OCI-LY7 (cell line): ENCODE results near the gene MARCHF6. TPM values are rescaled to one million over a fixed set of nuclear protein-coding genes. Genes with fewer than 3 reads are reported as not detected.

Source experiments
- BruUV-seq: library from RNA; stranded (reverse); fragments of 400-500 nt; replicated peaks from 2 replicates; lab custom pipeline; 2021; lab: Mats Ljungman, UMichigan
- CTCF ChIA-PET: fragments of 300-600 bp; sonication (Branson Sonifier 250); formaldehyde crosslinking; loops from one replicate; lab custom pipeline; 2022; ENCODE audit warnings: antibody characterized with exemption; ENCODE audit not compliant: unreplicated experiment; lab: Charles Lee
- POLR2A ChIA-PET: fragments of 300-600 bp; sonication (Branson Sonifier 250); formaldehyde crosslinking; loops from one replicate; lab custom pipeline; 2022; ENCODE audit warnings: antibody characterized with exemption; lab: Charles Lee
- DNase-seq: peaks from one replicate; pipeline ENCODE4 v3.0.0-alpha.2; 2015; ENCODE audit warnings: low spot score
- H2AFZ ChIP-seq: fragments of 200-600 bp; sonication (generic), shearing (Covaris generic); 2 replicates; pipeline ENCODE4 v1.6.1; 2014; ENCODE audit warnings: mild to moderate bottlenecking, antibody characterized with exemption, low read length, moderate library complexity
- H3K27ac ChIP-seq: fragments of 200-600 bp; sonication (generic); 2 replicates; pipeline ENCODE4 v1.5.1; 2014; ENCODE audit warnings: mixed run types, low read depth, mild to moderate bottlenecking, moderate library complexity, low read length, inconsistent platforms; ENCODE audit not compliant: poor library complexity, severe bottlenecking
- H3K36me3 ChIP-seq: fragments of 200-600 bp; sonication (generic); 2 replicates; pipeline ENCODE4 v1.6.1; 2014; ENCODE audit warnings: mild to moderate bottlenecking, antibody characterized with exemption, low read length, moderate library complexity, mixed read lengths; ENCODE audit not compliant: insufficient read depth
- H3K4me1 ChIP-seq: fragments of 200-600 bp; sonication (generic); 2 replicates; pipeline ENCODE4 v1.5.1; 2014; ENCODE audit warnings: mild to moderate bottlenecking, low read length; ENCODE audit not compliant: insufficient read depth, poor library complexity, severe bottlenecking
- H3K4me2 ChIP-seq: fragments of 200-600 bp; sonication (generic); 2 replicates; pipeline ENCODE4 v1.6.1; 2014; ENCODE audit warnings: mild to moderate bottlenecking, low read length
- H3K4me3 ChIP-seq: fragments of 200-600 bp; sonication (generic); 2 replicates; pipeline ENCODE4 v1.5.1; 2014; ENCODE audit warnings: mild to moderate bottlenecking, low read depth, low read length; ENCODE audit not compliant: poor library complexity, severe bottlenecking
- H3K79me2 ChIP-seq: fragments of 200-600 bp; sonication (generic); 2 replicates; pipeline ENCODE4 v1.6.1; 2016; ENCODE audit warnings: low read depth, mild to moderate bottlenecking, low read length, moderate library complexity, mixed read lengths; ENCODE audit not compliant: insufficient read depth
- H3K9me2 ChIP-seq: fragments of 200-600 bp; sonication (generic); 2 replicates; pipeline ENCODE4 v1.6.1; 2016; ENCODE audit warnings: mild to moderate bottlenecking, low read length, mixed read lengths; ENCODE audit not compliant: insufficient read depth
- H3K9me3 ChIP-seq: fragments of 200-600 bp; sonication (generic); 2 replicates; pipeline ENCODE4 v1.6.1; 2014; ENCODE audit warnings: mild to moderate bottlenecking, mixed run types, low read length, mixed read lengths
- H4K20me1 ChIP-seq: fragments of 200-600 bp; sonication (generic); 2 replicates; pipeline ENCODE4 v1.6.1; 2014; ENCODE audit warnings: mild to moderate bottlenecking, antibody characterized with exemption, low read length, moderate library complexity, mixed read lengths; ENCODE audit not compliant: insufficient read depth
- CTCF ChIP-seq: fragments of 200-600 bp; sonication (generic); conservative IDR thresholded peaks from 2 replicates; pipeline ENCODE4 v1.5.1; 2014; ENCODE audit warnings: mild to moderate bottlenecking, antibody characterized with exemption, low read length, moderate library complexity, mixed read lengths
- EZH2phosphoT487 ChIP-seq: fragments of 200-600 bp; sonication (generic); IDR thresholded peaks from 2 replicates; pipeline ENCODE4 v1.6.1; 2018; ENCODE audit warnings: low read depth, borderline replicate concordance, mild to moderate bottlenecking, mixed run types, antibody characterized with exemption, low read length, moderate library complexity, mixed read lengths
- intact Hi-C: fragments of 100-400 bp; cut with micrococcal nuclease; formaldehyde crosslinking; loops from one replicate; pipeline ENCODE4 v1.10.0; 2022; ENCODE audit not compliant: unreplicated experiment
- total RNA-seq, 2 experiments: library from RNA; depleted of rRNA in 1 of 2; stranded (reverse); fragments of >200 nt in 1 of 2; shearing (Covaris generic) in 1 of 2; gene quantifications; 2 replicates each; pipeline ENCODE4 v1.2.3, GENCODE V29; 2014 to 2022

Gene MARCHF6
- total RNA-seq, 2 experiments from 2014 or later = 113 to 118 TPM

- no peaks in the 10 kb centered on the region for H3K36me3 ChIP-seq
- no peak overlapping the region for H3K27ac ChIP-seq
- no peaks in the 10 kb centered on the region for H3K79me2 ChIP-seq
- TF ChIP-seq EZH2phosphoT487 (no peak), CTCF (no peak)
- no peak overlapping the region for H2AFZ ChIP-seq
- no peaks in the 10 kb centered on the region for H4K20me1 ChIP-seq
- BruUV-seq = no TSS peak
- CTCF ChIA-PET = no interaction called here
- H3K9me3 ChIP-seq = no peaks in the 10 kb centered on the region
- POLR2A ChIA-PET = interaction anchor here (1.3 kb wide), 1 partner anchor 11 kb away, joined by 3 read pairs; no protein-coding TSS in a partner anchor
- DNase-seq = no peak
- no peaks in the 10 kb centered on the region for H3K4me1 ChIP-seq
- no peaks in the 10 kb centered on the region for H3K9me2 ChIP-seq
- intact Hi-C loops = no loop called here
- no peak overlapping the region for H3K4me2 ChIP-seq
- no peak overlapping the region for H3K4me3 ChIP-seq
Measured at GRCh38 chr5:10315201-10315600, 38.3 kb upstream of the MARCHF6 start.

- H3K79me2 ChIP-seq = no peaks in the 10 kb centered on the region
- ChIA-PET CTCF (interaction anchor here (0.5 kb wide), 1 partner anchor 329 kb away, joined by 3 read pairs; no protein-coding TSS in a partner anchor), POLR2A (no interaction called here)
- no peak overlapping the region for H3K27ac ChIP-seq
- H3K36me3 ChIP-seq = no peaks in the 10 kb centered on the region
- BruUV-seq = no TSS peak
- no peak overlapping the region for H3K4me2 ChIP-seq
- DNase-seq = no peak
- H2AFZ ChIP-seq = no peak overlapping the region
- H3K4me1 ChIP-seq = no peaks in the 10 kb centered on the region
- no peaks in the 10 kb centered on the region for H3K9me3 ChIP-seq
- TF ChIP-seq CTCF = no peak
- no peak for TF ChIP-seq EZH2phosphoT487
- H4K20me1 ChIP-seq = no peaks in the 10 kb centered on the region
- no peaks in the 10 kb centered on the region for H3K9me2 ChIP-seq
- no peak overlapping the region for H3K4me3 ChIP-seq
- intact Hi-C loops = no loop called here
Measured at GRCh38 chr5:10315824-10316509, 37.5 kb upstream of the MARCHF6 start.
